Tongue (tissue), 2 donors: ENCODE data around the gene TMEM239. TPM values are rescaled to one million over a fixed set of nuclear protein-coding genes. Genes with fewer than 3 reads are reported as not detected.
"Not testable (repeated sequence)": the region's sequence is repeated elsewhere in the genome, so short reads cannot be mapped to it uniquely, and the experiment has no call there.

ENCODE experiments used
- DNase-seq: peaks from one replicate; pipeline ENCODE4 v3.0.0-alpha.2; 2015
- total RNA-seq: library from RNA; depleted of rRNA; stranded (reverse); fragments of >200 nt; gene quantifications from one replicate; pipeline ENCODE4 v1.2.3, GENCODE V29; 2014

Gene TMEM239
- total RNA-seq, 1 donor from 2014 or later = not detected

GRCh38 chr20:2799688-2800520 lies 16.3 kb upstream of the TMEM239 start:
- peak; percentile 45 for DNase-seq

GRCh38 chr20:2800521-2801285 lies 15.5 kb upstream of the TMEM239 start, which contains the start of gene CPXM1:
Gene CPXM1, minus strand, starts transcription at chr20:2800627. Its CDS starts 55 bp downstream, at chr20:2800572.
- DNase-seq = peak; percentile 67

- DNase-seq = no peak
Measured at GRCh38 chr20:2801286-2801728, 14.9 kb upstream of the TMEM239 start.

- DNase-seq = no peak
Measured at GRCh38 chr20:2804041-2804828, 11.9 kb upstream of the TMEM239 start.

- no peak for DNase-seq
Measured at GRCh38 chr20:2804852-2805688, 11.1 kb upstream of the TMEM239 start.

GRCh38 chr20:2805689-2806350 lies 10.3 kb upstream of the TMEM239 start:
- no peak for DNase-seq

GRCh38 chr20:2806351-2806701 lies 9.8 kb upstream of the TMEM239 start:
- no peak for DNase-seq

GRCh38 chr20:2807019-2807418 lies 9.1 kb upstream of the TMEM239 start:
- no peak for DNase-seq

GRCh38 chr20:2807929-2808328 lies 8.2 kb upstream of the TMEM239 start:
- DNase-seq = not testable (repeated sequence)

- DNase-seq = no peak
Measured at GRCh38 chr20:2809690-2810089, 6.5 kb upstream of the TMEM239 start.

GRCh38 chr20:2812189-2812588 lies 4.0 kb upstream of the TMEM239 start:
- no peak for DNase-seq

GRCh38 chr20:2814076-2814475 lies 2.1 kb upstream of the TMEM239 start:
- no peak for DNase-seq

GRCh38 chr20:2814587-2815051 lies 1.5 kb upstream of the TMEM239 start, which contains the start of gene C20orf141:
Gene C20orf141, plus strand, starts transcription at chr20:2814987. Its CDS starts 198 bp downstream, at chr20:2815185.
- peak; percentile 77 for DNase-seq

- DNase-seq = no peak
Measured at GRCh38 chr20:2815242-2815900, 793 bp upstream of the TMEM239 start.

GRCh38 chr20:2816583-2817340 lies 598 bp downstream of the TMEM239 start:
- no peak for DNase-seq

GRCh38 chr20:2817341-2817726 lies 1.2 kb downstream of the TMEM239 start:
- no peak for DNase-seq

- no peak for DNase-seq
Measured at GRCh38 chr20:2817891-2818595, 1.9 kb downstream of the TMEM239 start.

- no peak for DNase-seq
Measured at GRCh38 chr20:2820084-2820895, 4.1 kb downstream of the TMEM239 start.
